ENCODE data around the gene CBFA2T3.

DNA sequence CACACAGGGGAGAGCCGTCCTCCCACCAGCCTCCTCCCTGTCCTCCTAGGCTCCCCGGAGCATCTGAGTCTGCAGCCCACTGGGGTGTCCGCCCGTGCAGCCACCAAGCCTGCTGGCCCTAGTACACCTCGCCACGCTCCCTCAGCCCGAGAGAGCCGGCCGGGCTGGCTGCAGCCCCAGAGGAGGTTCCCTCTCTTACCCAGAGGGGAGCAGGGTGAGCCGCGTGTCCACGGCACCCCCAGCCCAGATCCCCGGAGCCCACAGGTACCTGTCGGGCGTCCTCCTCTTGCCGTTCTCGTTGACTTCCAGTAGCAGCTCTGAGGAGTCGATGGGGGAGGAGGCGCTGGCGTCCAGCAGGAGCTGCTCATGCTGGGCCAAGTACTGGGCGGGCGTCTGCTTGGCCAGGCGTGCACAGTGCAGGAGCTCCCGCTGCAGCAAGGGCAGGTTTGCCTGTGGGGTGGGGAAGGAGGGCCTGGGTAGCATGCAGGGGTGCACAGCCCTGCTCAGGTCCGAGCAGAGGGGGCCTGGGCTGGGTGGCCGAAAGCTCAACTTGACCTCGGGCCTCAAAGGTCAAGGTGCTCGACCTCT is 91.2 kb downstream of the CBFA2T3 start:
- TF ChIP-seq POLR2A (IDR thresholded peaks at IDR 0.05; ENCODE audit: low read length) (no peak), GATA1 (IDR thresholded peaks at IDR 0.05; ENCODE audit: low read depth, low read length) (no peak)

All from erythroblast (primary cell).